HCT116 (cell line): ENCODE results near the gene CREBBP. TPM values are rescaled to one million over a fixed set of nuclear protein-coding genes. Genes with fewer than 3 reads are reported as not detected.

Experiments used
- ATAC-seq: fragments of 200-7000 bp; cut with Tn5 transposase; 2 replicates; pipeline ENCODE4 v1.9.1; 2020; ENCODE audit warnings: mild to moderate bottlenecking, moderate library complexity
- BruUV-seq: library from RNA; stranded (reverse); fragments of 400-500 nt; replicated peaks from 2 replicates; lab custom pipeline; 2021; lab: Mats Ljungman, UMichigan
- CTCF ChIA-PET: fragments of 300-600 bp; sonication (Branson Sonifier 250); formaldehyde crosslinking; loops from one replicate; lab custom pipeline; 2021; ENCODE audit warnings: antibody characterized with exemption; lab: Charles Lee
- POLR2A ChIA-PET: fragments of 300-600, 350-600 bp; sonication (Branson Sonifier 250); formaldehyde crosslinking; loops from one replicate; lab custom pipeline; 2021; ENCODE audit warnings: antibody characterized with exemption; lab: Charles Lee
- RAD21 ChIA-PET, 2 experiments: fragments of 300-600 bp; sonication (Branson Sonifier 250); formaldehyde crosslinking; loops; one replicate each; lab custom pipeline; 2023; ENCODE audit warnings: low total read pairs in 2 of 2; ENCODE audit not compliant: uncharacterized antibody in 2 of 2, unreplicated experiment in 2 of 2, low non-redundant PET in 1 of 2; lab: Charles Lee
- DNase-seq: peaks from one replicate; pipeline ENCODE4 v3.0.0-alpha.2; 2010; ENCODE audit warnings: low read depth, low spot score
- H2AFZ ChIP-seq: fragments of 200-600 bp; shearing (Covaris generic), sonication (generic); 2 replicates; pipeline ENCODE4 v1.6.1; 2017; ENCODE audit warnings: low read depth, mixed run types, mixed read lengths, antibody characterized with exemption, low read length; ENCODE audit not compliant: poor library complexity, severe bottlenecking
- H3K27ac ChIP-seq: 2 replicates; pipeline ENCODE4 v1.5.1; 2012; ENCODE audit warnings: low read depth, low read length
- H3K27me3 ChIP-seq: fragments of 200-600 bp; sonication (generic); 2 replicates; pipeline ENCODE4 v1.6.1; 2016; ENCODE audit warnings: mixed run types, low read length, mixed read lengths; ENCODE audit not compliant: insufficient read depth
- H3K36me3 ChIP-seq, 2 experiments: fragments of 200-500 bp in 1 of 2; fragments of 200-600 bp in 1 of 2; sonication (Bioruptor generic) in 1 of 2; sonication (generic) in 1 of 2; 2 replicates each; pipeline versions ENCODE4 v1.5.1 to v1.6.1; 2014 to 2016; ENCODE audit warnings: low read length in 2 of 2, inconsistent platforms in 1 of 2, mixed read lengths in 1 of 2, mixed run types in 1 of 2; ENCODE audit not compliant: insufficient read depth in 2 of 2, control insufficient read depth in 1 of 2
- H3K4me1 ChIP-seq, 2 experiments: fragments of 200-600 bp in 1 of 2; sonication (generic) in 1 of 2; 2 replicates each; pipeline versions ENCODE4 v1.5.1 to v1.6.1; 2012 to 2017; ENCODE audit warnings: low read length in 2 of 2, inconsistent platforms in 1 of 2, mild to moderate bottlenecking in 1 of 2, mixed read lengths in 1 of 2, mixed run types in 1 of 2, moderate library complexity in 1 of 2; ENCODE audit not compliant: insufficient read depth in 2 of 2, control insufficient read depth in 1 of 2
- H3K4me2 ChIP-seq: fragments of 200-600 bp; sonication (generic); 2 replicates; pipeline ENCODE4 v1.6.1; 2017; ENCODE audit warnings: mixed run types, low read length, mixed read lengths
- H3K4me3 ChIP-seq, 2 experiments: fragments of 200-600 bp in 1 of 2; sonication (generic) in 1 of 2; replicated peaks in 1 of 2; 2 replicates each; pipeline ENCODE4 v1.5.1; 2011 to 2016; ENCODE audit warnings: low read length in 2 of 2, control low read depth in 1 of 2, low read depth in 1 of 2, mild to moderate bottlenecking in 1 of 2, mixed read lengths in 1 of 2, mixed run types in 1 of 2
- H3K79me2 ChIP-seq: fragments of 200-600 bp; sonication (generic); 2 replicates; pipeline ENCODE4 v1.6.1; 2017; ENCODE audit warnings: mild to moderate bottlenecking, mixed run types, low read length, moderate library complexity, mixed read lengths; ENCODE audit not compliant: insufficient read depth
- H3K9ac ChIP-seq: fragments of 200-600 bp; sonication (generic); 2 replicates; pipeline ENCODE4 v1.6.1; 2016; ENCODE audit warnings: low read length, mixed read lengths
- H3K9me2 ChIP-seq: fragments of 200-600 bp; sonication (generic), shearing (Covaris generic); 2 replicates; pipeline ENCODE4 v1.6.1; 2017; ENCODE audit warnings: mixed run types, mild to moderate bottlenecking, moderate library complexity; ENCODE audit not compliant: insufficient read depth
- H3K9me3 ChIP-seq, 2 experiments: fragments of 200-500 bp in 1 of 2; fragments of 200-600 bp in 1 of 2; sonication (Bioruptor generic) in 1 of 2; sonication (generic) in 1 of 2; 2 replicates each; pipeline ENCODE4 v1.6.1; 2014 to 2017; ENCODE audit warnings: low read length in 2 of 2, mixed read lengths in 2 of 2, inconsistent platforms in 1 of 2, low read depth in 1 of 2, mild to moderate bottlenecking in 1 of 2, mixed run types in 1 of 2, moderate library complexity in 1 of 2; ENCODE audit not compliant: control insufficient read depth in 1 of 2, insufficient read depth in 1 of 2
- H4K20me1 ChIP-seq: fragments of 200-600 bp; sonication (generic), shearing (Covaris generic); 2 replicates; pipeline ENCODE4 v1.6.1; 2017; ENCODE audit warnings: mixed run types, mild to moderate bottlenecking, moderate library complexity; ENCODE audit not compliant: insufficient read depth
- CEBPB ChIP-seq: IDR thresholded peaks from 2 replicates; pipeline ENCODE4 v1.6.1; 2012; ENCODE audit warnings: low read depth
- EGR1 ChIP-seq: IDR thresholded peaks from 2 replicates; pipeline ENCODE4 v1.6.1; 2012; ENCODE audit warnings: low read depth
- ELF1 ChIP-seq: IDR thresholded peaks from 2 replicates; pipeline ENCODE4 v1.6.1; 2012; ENCODE audit warnings: low read depth, borderline replicate concordance
- POLR2AphosphoS5 ChIP-seq: IDR thresholded peaks from 2 replicates; pipeline ENCODE4 v1.6.1; 2011; ENCODE audit warnings: mild to moderate bottlenecking, low read depth, low read length, moderate library complexity
- RAD21 ChIP-seq: IDR thresholded peaks from 2 replicates; pipeline ENCODE4 v1.6.1; 2012; ENCODE audit warnings: low read depth, mild to moderate bottlenecking
- SRF ChIP-seq: IDR thresholded peaks from 2 replicates; pipeline ENCODE4 v1.6.1; 2012; ENCODE audit warnings: low read depth
- TCF7L2 ChIP-seq: IDR thresholded peaks from 2 replicates; pipeline ENCODE4 v1.7.0; 2011; ENCODE audit warnings: borderline replicate concordance, inconsistent platforms; ENCODE audit not compliant: insufficient read depth, insufficient read length; ENCODE audit errors: extremely low read depth
- YY1 ChIP-seq: IDR thresholded peaks from 2 replicates; pipeline ENCODE4 v1.6.1; 2011; ENCODE audit warnings: low read length, low read depth, moderate library complexity, mild to moderate bottlenecking; ENCODE audit not compliant: insufficient replicate concordance; ENCODE audit errors: extremely low read depth
- ZNF274 ChIP-seq: fragments of 200-500 bp; sonication (Bioruptor generic); IDR thresholded peaks from 2 replicates; pipeline ENCODE4 v1.6.1; 2014; ENCODE audit warnings: mild to moderate bottlenecking, low read depth, low read length, inconsistent platforms
- intact Hi-C: fragments of 100-400 bp; cut with micrococcal nuclease; formaldehyde crosslinking; loops from 2 replicates; pipeline ENCODE4 v1.10.0; 2022
- total RNA-seq: library from RNA; stranded (reverse); gene quantifications from one replicate; pipeline ENCODE4 v1.2.1, GENCODE V29; 2021; ENCODE audit not compliant: unreplicated experiment
- TF ChIP-seq, protein P1 (sequence below), 3 experiments: fragments of 200-600 bp in 1 of 3; sonication (generic) in 1 of 3; IDR thresholded peaks in 2 of 3; conservative IDR thresholded peaks in 1 of 3; 2 replicates each; pipeline ENCODE4 v1.5.1; 2012 to 2017; ENCODE audit warnings: low read depth in 2 of 3, low read length in 2 of 3, antibody characterized with exemption in 1 of 3, borderline replicate concordance in 1 of 3, control low read depth in 1 of 3, mild to moderate bottlenecking in 1 of 3, mixed read lengths in 1 of 3, mixed run types in 1 of 3, moderate library complexity in 1 of 3; ENCODE audit not compliant: insufficient read depth in 1 of 3
- TF ChIP-seq, protein P2 (sequence below): IDR thresholded peaks from 2 replicates; pipeline ENCODE4 v1.6.1; 2012; ENCODE audit warnings: low read depth
- TF ChIP-seq, protein P3 (sequence below): IDR thresholded peaks from 2 replicates; pipeline ENCODE4 v1.6.1; 2012
- TF ChIP-seq, protein P4 (sequence below): IDR thresholded peaks from 2 replicates; pipeline ENCODE4 v1.6.1; 2011; ENCODE audit warnings: mild to moderate bottlenecking, low read length, moderate library complexity; ENCODE audit not compliant: insufficient replicate concordance; ENCODE audit errors: extremely low read depth

The CREBBP gene
- total RNA-seq, 1 experiment from 2014 or later = 42.7 TPM

DNA sequence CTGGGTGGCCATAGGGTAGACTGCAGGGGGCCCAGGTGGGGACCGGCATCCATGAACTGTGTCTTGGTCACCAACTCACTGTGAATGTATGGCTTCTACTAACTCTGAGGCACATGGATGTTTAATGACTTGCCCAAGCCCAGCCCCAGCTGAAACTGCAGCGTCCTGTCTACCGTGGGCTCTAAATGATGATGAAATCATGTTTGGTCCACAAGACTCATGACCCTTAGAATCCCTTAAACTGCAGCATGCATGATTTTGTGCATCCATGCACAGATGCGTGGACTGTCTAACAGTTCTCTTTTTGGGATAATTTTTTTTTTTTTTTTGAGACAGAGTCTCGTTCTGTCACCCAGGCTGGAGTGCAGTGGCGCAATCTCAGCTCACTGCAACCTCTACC is 32.4 kb upstream of the CREBBP start:
- intact Hi-C loops = no loop called here
- BruUV-seq = no TSS peak
- H3K79me2 ChIP-seq = no peaks in the 10 kb centered on the region

DNA sequence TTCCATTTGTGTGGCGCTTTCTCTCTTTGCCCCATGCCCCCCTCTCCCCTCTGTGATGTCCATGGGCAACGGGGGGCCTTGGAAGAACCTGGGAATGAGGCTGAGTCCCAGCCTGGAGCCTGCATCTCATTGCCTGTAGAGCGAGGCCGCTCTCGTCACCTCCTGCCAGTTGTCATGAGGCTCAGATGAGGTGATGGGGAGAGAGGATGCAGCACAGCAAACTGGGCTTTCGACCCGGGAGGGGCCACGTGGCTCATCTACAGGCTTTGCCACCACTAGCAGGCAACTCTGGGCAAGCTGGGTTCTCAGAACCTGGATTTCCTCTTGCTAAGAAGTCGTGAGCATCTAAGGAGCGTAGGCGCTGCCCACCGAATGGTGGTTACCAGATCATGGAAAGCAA is 31.9 kb upstream of the CREBBP start:
- no peak overlapping the region for H3K27ac ChIP-seq
- H3K36me3 ChIP-seq = no peaks in the 10 kb centered on the region
- no peak overlapping the region for H3K4me2 ChIP-seq
- no peak for DNase-seq
- H4K20me1 ChIP-seq = no peaks in the 10 kb centered on the region
- no TSS peak for BruUV-seq
- no peaks in the 10 kb centered on the region for H3K4me1 ChIP-seq
- CTCF ChIA-PET = no interaction called here
- RAD21 ChIA-PET = no interaction called here
- H3K4me3 ChIP-seq = no peak overlapping the region
- intact Hi-C loops = no loop called here
- H3K79me2 ChIP-seq = no peaks in the 10 kb centered on the region
- H3K9ac ChIP-seq = no peak overlapping the region
- peaks cover 0 to 3% of the 10 kb centered on the region in 2 experiments; a peak in 2 of 4 replicates for H3K9me3 ChIP-seq
- POLR2A ChIA-PET = no interaction called here
- no peak for ATAC-seq
- no peaks in the 10 kb centered on the region for H3K27me3 ChIP-seq
- H3K9me2 ChIP-seq = no peaks in the 10 kb centered on the region
- no peak overlapping the region for H2AFZ ChIP-seq
- TF ChIP-seq, protein P1, sequence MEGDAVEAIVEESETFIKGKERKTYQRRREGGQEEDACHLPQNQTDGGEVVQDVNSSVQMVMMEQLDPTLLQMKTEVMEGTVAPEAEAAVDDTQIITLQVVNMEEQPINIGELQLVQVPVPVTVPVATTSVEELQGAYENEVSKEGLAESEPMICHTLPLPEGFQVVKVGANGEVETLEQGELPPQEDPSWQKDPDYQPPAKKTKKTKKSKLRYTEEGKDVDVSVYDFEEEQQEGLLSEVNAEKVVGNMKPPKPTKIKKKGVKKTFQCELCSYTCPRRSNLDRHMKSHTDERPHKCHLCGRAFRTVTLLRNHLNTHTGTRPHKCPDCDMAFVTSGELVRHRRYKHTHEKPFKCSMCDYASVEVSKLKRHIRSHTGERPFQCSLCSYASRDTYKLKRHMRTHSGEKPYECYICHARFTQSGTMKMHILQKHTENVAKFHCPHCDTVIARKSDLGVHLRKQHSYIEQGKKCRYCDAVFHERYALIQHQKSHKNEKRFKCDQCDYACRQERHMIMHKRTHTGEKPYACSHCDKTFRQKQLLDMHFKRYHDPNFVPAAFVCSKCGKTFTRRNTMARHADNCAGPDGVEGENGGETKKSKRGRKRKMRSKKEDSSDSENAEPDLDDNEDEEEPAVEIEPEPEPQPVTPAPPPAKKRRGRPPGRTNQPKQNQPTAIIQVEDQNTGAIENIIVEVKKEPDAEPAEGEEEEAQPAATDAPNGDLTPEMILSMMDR (IDR thresholded peaks at IDR 0.05 in 2 of 3, conservative IDR thresholded peaks at IDR 0.05 in 1 of 3; ENCODE audit: borderline replicate concordance in 1 of 3, insufficient read depth in 1 of 3, low read depth in 2 of 3, low read length in 2 of 3) = no peak
- no peak for TF ChIP-seq SRF
- TF ChIP-seq, protein P2, sequence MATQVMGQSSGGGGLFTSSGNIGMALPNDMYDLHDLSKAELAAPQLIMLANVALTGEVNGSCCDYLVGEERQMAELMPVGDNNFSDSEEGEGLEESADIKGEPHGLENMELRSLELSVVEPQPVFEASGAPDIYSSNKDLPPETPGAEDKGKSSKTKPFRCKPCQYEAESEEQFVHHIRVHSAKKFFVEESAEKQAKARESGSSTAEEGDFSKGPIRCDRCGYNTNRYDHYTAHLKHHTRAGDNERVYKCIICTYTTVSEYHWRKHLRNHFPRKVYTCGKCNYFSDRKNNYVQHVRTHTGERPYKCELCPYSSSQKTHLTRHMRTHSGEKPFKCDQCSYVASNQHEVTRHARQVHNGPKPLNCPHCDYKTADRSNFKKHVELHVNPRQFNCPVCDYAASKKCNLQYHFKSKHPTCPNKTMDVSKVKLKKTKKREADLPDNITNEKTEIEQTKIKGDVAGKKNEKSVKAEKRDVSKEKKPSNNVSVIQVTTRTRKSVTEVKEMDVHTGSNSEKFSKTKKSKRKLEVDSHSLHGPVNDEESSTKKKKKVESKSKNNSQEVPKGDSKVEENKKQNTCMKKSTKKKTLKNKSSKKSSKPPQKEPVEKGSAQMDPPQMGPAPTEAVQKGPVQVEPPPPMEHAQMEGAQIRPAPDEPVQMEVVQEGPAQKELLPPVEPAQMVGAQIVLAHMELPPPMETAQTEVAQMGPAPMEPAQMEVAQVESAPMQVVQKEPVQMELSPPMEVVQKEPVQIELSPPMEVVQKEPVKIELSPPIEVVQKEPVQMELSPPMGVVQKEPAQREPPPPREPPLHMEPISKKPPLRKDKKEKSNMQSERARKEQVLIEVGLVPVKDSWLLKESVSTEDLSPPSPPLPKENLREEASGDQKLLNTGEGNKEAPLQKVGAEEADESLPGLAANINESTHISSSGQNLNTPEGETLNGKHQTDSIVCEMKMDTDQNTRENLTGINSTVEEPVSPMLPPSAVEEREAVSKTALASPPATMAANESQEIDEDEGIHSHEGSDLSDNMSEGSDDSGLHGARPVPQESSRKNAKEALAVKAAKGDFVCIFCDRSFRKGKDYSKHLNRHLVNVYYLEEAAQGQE = no peak
- TF ChIP-seq EGR1 = no peak
- TF ChIP-seq POLR2AphosphoS5 = no peak
- no peak for TF ChIP-seq RAD21

More for the DNA sequence above, 32.4 kb upstream of the CREBBP start:
- no peaks in the 10 kb centered on the region for H3K9me2 ChIP-seq
- H3K9me3 ChIP-seq = peaks cover 0 to 4% of the 10 kb centered on the region in 2 experiments; a peak in 2 of 4 replicates
- RAD21 ChIA-PET = no interaction called here
- H3K27ac ChIP-seq = no peak overlapping the region
- POLR2A ChIA-PET = interaction anchor here (0.7 kb wide), 1 partner anchor 1094 kb away, joined by 4 read pairs; no protein-coding TSS in a partner anchor
- TF ChIP-seq ELF1 (no peak), YY1 (no peak), TCF7L2 (no peak), ZNF274 (no peak), POLR2AphosphoS5 (no peak), RAD21 (no peak), CEBPB (no peak)
- TF ChIP-seq, protein P3, sequence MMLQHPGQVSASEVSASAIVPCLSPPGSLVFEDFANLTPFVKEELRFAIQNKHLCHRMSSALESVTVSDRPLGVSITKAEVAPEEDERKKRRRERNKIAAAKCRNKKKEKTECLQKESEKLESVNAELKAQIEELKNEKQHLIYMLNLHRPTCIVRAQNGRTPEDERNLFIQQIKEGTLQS = no peak
- TF ChIP-seq, protein P4, sequence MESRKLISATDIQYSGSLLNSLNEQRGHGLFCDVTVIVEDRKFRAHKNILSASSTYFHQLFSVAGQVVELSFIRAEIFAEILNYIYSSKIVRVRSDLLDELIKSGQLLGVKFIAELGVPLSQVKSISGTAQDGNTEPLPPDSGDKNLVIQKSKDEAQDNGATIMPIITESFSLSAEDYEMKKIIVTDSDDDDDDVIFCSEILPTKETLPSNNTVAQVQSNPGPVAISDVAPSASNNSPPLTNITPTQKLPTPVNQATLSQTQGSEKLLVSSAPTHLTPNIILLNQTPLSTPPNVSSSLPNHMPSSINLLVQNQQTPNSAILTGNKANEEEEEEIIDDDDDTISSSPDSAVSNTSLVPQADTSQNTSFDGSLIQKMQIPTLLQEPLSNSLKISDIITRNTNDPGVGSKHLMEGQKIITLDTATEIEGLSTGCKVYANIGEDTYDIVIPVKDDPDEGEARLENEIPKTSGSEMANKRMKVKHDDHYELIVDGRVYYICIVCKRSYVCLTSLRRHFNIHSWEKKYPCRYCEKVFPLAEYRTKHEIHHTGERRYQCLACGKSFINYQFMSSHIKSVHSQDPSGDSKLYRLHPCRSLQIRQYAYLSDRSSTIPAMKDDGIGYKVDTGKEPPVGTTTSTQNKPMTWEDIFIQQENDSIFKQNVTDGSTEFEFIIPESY = no peak
- H2AFZ ChIP-seq = no peak overlapping the region
- CTCF ChIA-PET = no interaction called here
- DNase-seq (no peak), ATAC-seq (no peak)
- H3K4me2 ChIP-seq = no peak overlapping the region
- no peaks in the 10 kb centered on the region for H3K36me3 ChIP-seq
- no peak overlapping the region for H3K4me3 ChIP-seq
- no peak overlapping the region for H3K9ac ChIP-seq
- H3K27me3 ChIP-seq = no peaks in the 10 kb centered on the region
- no peaks in the 10 kb centered on the region for H3K4me1 ChIP-seq
- H4K20me1 ChIP-seq = no peaks in the 10 kb centered on the region
